ENCODE data around the gene DEFB113.
"Not testable (repeated sequence)": the region's sequence is repeated elsewhere in the genome, so short reads cannot be mapped to it uniquely, and the experiment has no call there.

DEFB113 gene

GRCh38 chr6:49969605-49970004 lies at the start of gene DEFB113:
TSS of gene DEFB113 (minus strand) at chr6:49969625. CDS start at chr6:49969625, 0 bp downstream.
- FAIRE-seq = no peak

- no peak for FAIRE-seq
Measured at GRCh38 chr6:50007819-50008218, 38.4 kb upstream of the DEFB113 start.

- FAIRE-seq = no peak
Measured at GRCh38 chr6:50003139-50003538, 33.7 kb upstream of the DEFB113 start.

GRCh38 chr6:49995278-49995677 lies 25.9 kb upstream of the DEFB113 start:
- peak; percentile 15 for FAIRE-seq

- no peak for FAIRE-seq
Measured at GRCh38 chr6:49988900-49989299, 19.5 kb upstream of the DEFB113 start.

GRCh38 chr6:49987749-49988148 lies 18.3 kb upstream of the DEFB113 start:
- FAIRE-seq = no peak

GRCh38 chr6:49986551-49986950 lies 17.1 kb upstream of the DEFB113 start:
- no peak for FAIRE-seq

GRCh38 chr6:49982046-49982445 lies 12.6 kb upstream of the DEFB113 start:
- FAIRE-seq = no peak

- no peak for FAIRE-seq
Measured at GRCh38 chr6:49980898-49981297, 11.5 kb upstream of the DEFB113 start.

- FAIRE-seq = no peak
Measured at GRCh38 chr6:49979584-49979983, 10.2 kb upstream of the DEFB113 start.

- FAIRE-seq = no peak
Measured at GRCh38 chr6:49978332-49979226, 9.2 kb upstream of the DEFB113 start.

GRCh38 chr6:49966823-49967222 lies 2.6 kb downstream of the DEFB113 start:
- FAIRE-seq = no peak

GRCh38 chr6:49966334-49966733 lies 3.1 kb downstream of the DEFB113 start:
- no peak for FAIRE-seq

- no peak for FAIRE-seq
Measured at GRCh38 chr6:49964064-49964463, 5.4 kb downstream of the DEFB113 start, which contains the start of gene DEFB114. TSS of gene DEFB114 (minus strand) at chr6:49964164. CDS start at chr6:49964105, 59 bp downstream.

- FAIRE-seq = no peak
Measured at GRCh38 chr6:49958180-49958579, 11.2 kb downstream of the DEFB113 start.

- FAIRE-seq = no peak
Measured at GRCh38 chr6:49955847-49956246, 13.6 kb downstream of the DEFB113 start.

- no peak for FAIRE-seq
Measured at GRCh38 chr6:49951926-49952325, 17.5 kb downstream of the DEFB113 start.

GRCh38 chr6:49950415-49950751 lies 19.0 kb downstream of the DEFB113 start:
- FAIRE-seq = no peak

GRCh38 chr6:49949062-49949461 lies 20.4 kb downstream of the DEFB113 start:
- FAIRE-seq = no peak

GRCh38 chr6:49946835-49947234 lies 22.6 kb downstream of the DEFB113 start:
- FAIRE-seq = no peak

GRCh38 chr6:49944068-49944467 lies 25.4 kb downstream of the DEFB113 start:
- not testable (repeated sequence) for FAIRE-seq

GRCh38 chr6:49939993-49940498 lies 29.4 kb downstream of the DEFB113 start:
- no peak for FAIRE-seq

- FAIRE-seq = no peak
Measured at GRCh38 chr6:49937811-49938210, 31.6 kb downstream of the DEFB113 start.

GRCh38 chr6:49937017-49937416 lies 32.4 kb downstream of the DEFB113 start:
- FAIRE-seq = no peak

GRCh38 chr6:49935387-49935786 lies 34.0 kb downstream of the DEFB113 start:
- FAIRE-seq = no peak
